Peyer's patch (tissue), 4 donors: ENCODE measurements around the gene PTRH1.

Experiments
- CTCF ChIP-seq, 6 experiments: fragments of 450-650 bp in 4 of 6; fragments of 200-600 bp in 2 of 6; sonication (generic) in 1 of 6; IDR thresholded peaks; one replicate each; pipeline ENCODE4 v1.5.1; 2017 to 2019; ENCODE audit warnings: antibody characterized with exemption in 6 of 6, mild to moderate bottlenecking in 3 of 6, moderate library complexity in 1 of 6
- POLR2A ChIP-seq, 2 donors: fragments of 450-650 bp; IDR thresholded peaks; one replicate each; pipeline ENCODE4 v1.5.1; 2017; ENCODE audit warnings: antibody characterized with exemption in 2 of 2, mild to moderate bottlenecking in 2 of 2, moderate library complexity in 2 of 2

- TF ChIP-seq CTCF (IDR thresholded peaks at IDR 0.05) (peak in 1 of 6 experiments; percentile 19), POLR2A (IDR thresholded peaks at IDR 0.05) (no peak)
Observed at GRCh38 chr9:127707766-127708165, 7.7 kb downstream of the PTRH1 start.
